Measurements from ENCODE around the gene ELMO3.

ELMO3 gene

GRCh38 chr16:67170949-67171649 lies 27.8 kb upstream of the ELMO3 start:
- peak overlapping the region; percentile 88 for H3K27ac ChIP-seq (ENCODE audit: low read length)
- H3K4me2 ChIP-seq (ENCODE audit: low read length), result peak overlapping the region; percentile 96
- H3K27me3 ChIP-seq (ENCODE audit: low read depth, low read length), result no peaks in the 10 kb centered on the region
- H4K20me1 ChIP-seq (ENCODE audit: insufficient read depth, low read length), result no peaks in the 10 kb centered on the region
- peak overlapping the region; percentile 91 for H3K9ac ChIP-seq (ENCODE audit: low read length)
- no peak overlapping the region for H2AFZ ChIP-seq (ENCODE audit: low read depth, low read length)
- peaks cover 10% of the 10 kb centered on the region; the same call in 1 of the 2 replicates for H3K79me2 ChIP-seq (ENCODE audit: low read length)
- peak overlapping the region; percentile 80 for H3K4me3 ChIP-seq (ENCODE audit: low read length)
- TF ChIP-seq CTCF (IDR thresholded peaks at IDR 0.05; ENCODE audit: low read depth, low read length), result no peak
- TF ChIP-seq EZH2phosphoT487 (IDR thresholded peaks at IDR 0.05; ENCODE audit: low read depth), result no peak
- H3K9me3 ChIP-seq (ENCODE audit: insufficient read depth, low read length), result no peaks in the 10 kb centered on the region
- peaks cover 20% of the 10 kb centered on the region for H3K36me3 ChIP-seq (replicated peaks; ENCODE audit: low read depth, low read length)
- peaks cover 74% of the 10 kb centered on the region for H3K4me1 ChIP-seq (ENCODE audit: low read length)

GRCh38 chr16:67173323-67173722 lies 25.6 kb upstream of the ELMO3 start:
- no peak overlapping the region for H2AFZ ChIP-seq (ENCODE audit: low read depth, low read length)
- H3K4me1 ChIP-seq (ENCODE audit: low read length), result peaks cover 52% of the 10 kb centered on the region

GRCh38 chr16:67173808-67174705 lies 24.9 kb upstream of the ELMO3 start:
- H3K79me2 ChIP-seq (ENCODE audit: low read length), result peaks cover 10% of the 10 kb centered on the region; the same call in 1 of the 2 replicates
- H3K27ac ChIP-seq (ENCODE audit: low read length), result no peak overlapping the region
- peak overlapping the region; percentile 67 for H3K4me2 ChIP-seq (ENCODE audit: low read length)
- H2AFZ ChIP-seq (ENCODE audit: low read depth, low read length), result no peak overlapping the region
- H3K4me1 ChIP-seq (ENCODE audit: low read length), result peaks cover 44% of the 10 kb centered on the region
- TF ChIP-seq EZH2phosphoT487 (IDR thresholded peaks at IDR 0.05; ENCODE audit: low read depth) (no peak), CTCF (IDR thresholded peaks at IDR 0.05; ENCODE audit: low read depth, low read length) (0 out of 2 replicates have a peak, but pooled peaks have one; percentile 6)
- peak overlapping the region; percentile 45 for H3K9ac ChIP-seq (ENCODE audit: low read length)
- peak overlapping the region; percentile 72 for H3K4me3 ChIP-seq (ENCODE audit: low read length)
- H4K20me1 ChIP-seq (ENCODE audit: insufficient read depth, low read length), result no peaks in the 10 kb centered on the region
- no peaks in the 10 kb centered on the region for H3K9me3 ChIP-seq (ENCODE audit: insufficient read depth, low read length)
- H3K27me3 ChIP-seq (ENCODE audit: low read depth, low read length), result no peaks in the 10 kb centered on the region
- H3K36me3 ChIP-seq (replicated peaks; ENCODE audit: low read depth, low read length), result peaks cover 17% of the 10 kb centered on the region

More at GRCh38 chr16:67173323-67173722, 25.6 kb upstream of the ELMO3 start:
- peak overlapping the region; percentile 72 for H3K4me3 ChIP-seq (ENCODE audit: low read length)
- TF ChIP-seq CTCF (IDR thresholded peaks at IDR 0.05; ENCODE audit: low read depth, low read length) (no peak), EZH2phosphoT487 (IDR thresholded peaks at IDR 0.05; ENCODE audit: low read depth) (no peak)
- peak overlapping the region; percentile 45; the same call in 1 of the 2 replicates for H3K9ac ChIP-seq (ENCODE audit: low read length)
- H3K4me2 ChIP-seq (ENCODE audit: low read length), result peak overlapping the region; percentile 67
- no peaks in the 10 kb centered on the region for H3K9me3 ChIP-seq (ENCODE audit: insufficient read depth, low read length)
- no peak overlapping the region for H3K27ac ChIP-seq (ENCODE audit: low read length)
- peaks cover 10% of the 10 kb centered on the region; the same call in 1 of the 2 replicates for H3K79me2 ChIP-seq (ENCODE audit: low read length)
- peaks cover 17% of the 10 kb centered on the region for H3K36me3 ChIP-seq (replicated peaks; ENCODE audit: low read depth, low read length)
- H3K27me3 ChIP-seq (ENCODE audit: low read depth, low read length), result no peaks in the 10 kb centered on the region
- H4K20me1 ChIP-seq (ENCODE audit: insufficient read depth, low read length), result no peaks in the 10 kb centered on the region

Measured in OCI-LY3 (cell line).